NB4 (cell line): ENCODE data around the gene JPT2.
"Not testable (repeated sequence)": the region's sequence is repeated elsewhere in the genome, so short reads cannot be mapped to it uniquely, and the experiment has no call there.

Source experiments
- CTCF ChIP-seq: IDR thresholded peaks from one replicate; pipeline ENCODE4 v1.5.1; 2012; ENCODE audit warnings: low read depth, low read length
- MYC ChIP-seq: IDR thresholded peaks from 2 replicates; pipeline ENCODE4 v1.6.1; 2011; ENCODE audit warnings: low read depth, low read length

- not testable (repeated sequence) for TF ChIP-seq CTCF, MYC
Measured at GRCh38 chr16:1718236-1718635, 40.2 kb downstream of the JPT2 start.
